Osteoblast (primary cell): Measurements from ENCODE around the gene TMEM215. TPM values are rescaled to one million over a fixed set of nuclear protein-coding genes. Genes with fewer than 3 reads are reported as not detected.

Source experiments
- DNase-seq: peaks from one replicate; pipeline ENCODE4 v3.0.0; 2011; ENCODE audit warnings: low spot score, mixed read lengths; ENCODE audit not compliant: insufficient read length; ENCODE audit errors: missing footprints
- H2AFZ ChIP-seq: 2 replicates; pipeline ENCODE4 v1.6.0; 2011; ENCODE audit warnings: mild to moderate bottlenecking, low read length
- H3K27ac ChIP-seq: 2 replicates; pipeline ENCODE4 v1.5.1; 2011; ENCODE audit warnings: mild to moderate bottlenecking, low read depth, low read length, moderate library complexity
- H3K27me3 ChIP-seq: 2 replicates; pipeline ENCODE4 v1.6.0; 2012; ENCODE audit warnings: mild to moderate bottlenecking, control low read depth, inconsistent platforms, low read length, moderate library complexity; ENCODE audit not compliant: insufficient read depth
- H3K36me3 ChIP-seq: 2 replicates; pipeline ENCODE4 v1.5.1; 2011; ENCODE audit warnings: mild to moderate bottlenecking, low read length, control low read depth, moderate library complexity; ENCODE audit not compliant: insufficient read depth
- H3K4me1 ChIP-seq: 2 replicates; pipeline ENCODE4 v1.5.1; 2011; ENCODE audit warnings: mild to moderate bottlenecking, low read length, control low read depth, moderate library complexity; ENCODE audit not compliant: insufficient read depth
- H3K4me2 ChIP-seq: 2 replicates; pipeline ENCODE4 v1.6.0; 2011; ENCODE audit warnings: mild to moderate bottlenecking, low read length; ENCODE audit not compliant: insufficient read depth
- H3K4me3 ChIP-seq: fragments of 200-600 bp; sonication (generic); 3 replicates; pipeline ENCODE4 v1.5.1; 2012; ENCODE audit warnings: mild to moderate bottlenecking, low read length, inconsistent platforms; ENCODE audit not compliant: insufficient read depth
- H3K79me2 ChIP-seq: 2 replicates; pipeline ENCODE4 v1.6.0; 2012; ENCODE audit warnings: mild to moderate bottlenecking, low read length, control low read depth, inconsistent platforms; ENCODE audit not compliant: insufficient read depth
- H3K9me3 ChIP-seq: 2 replicates; pipeline ENCODE4 v1.5.1; 2011; ENCODE audit warnings: low read depth, low read length, control low read depth
- H4K20me1 ChIP-seq: 2 replicates; pipeline ENCODE4 v1.6.0; 2012; ENCODE audit warnings: mild to moderate bottlenecking, low read length, control low read depth; ENCODE audit not compliant: insufficient read depth
- CTCF ChIP-seq: IDR thresholded peaks from 2 replicates; pipeline ENCODE4 v1.5.1; 2011; ENCODE audit warnings: mild to moderate bottlenecking, low read depth, low read length, moderate library complexity; ENCODE audit errors: extremely low read depth
- total RNA-seq: library from RNA; depleted of rRNA; stranded (reverse); fragments of >200 nt; gene quantifications from 2 replicates; pipeline ENCODE4 v1.2.3, GENCODE V29; 2012

The TMEM215 gene
- total RNA-seq = not detected in 2 replicates

DNA sequence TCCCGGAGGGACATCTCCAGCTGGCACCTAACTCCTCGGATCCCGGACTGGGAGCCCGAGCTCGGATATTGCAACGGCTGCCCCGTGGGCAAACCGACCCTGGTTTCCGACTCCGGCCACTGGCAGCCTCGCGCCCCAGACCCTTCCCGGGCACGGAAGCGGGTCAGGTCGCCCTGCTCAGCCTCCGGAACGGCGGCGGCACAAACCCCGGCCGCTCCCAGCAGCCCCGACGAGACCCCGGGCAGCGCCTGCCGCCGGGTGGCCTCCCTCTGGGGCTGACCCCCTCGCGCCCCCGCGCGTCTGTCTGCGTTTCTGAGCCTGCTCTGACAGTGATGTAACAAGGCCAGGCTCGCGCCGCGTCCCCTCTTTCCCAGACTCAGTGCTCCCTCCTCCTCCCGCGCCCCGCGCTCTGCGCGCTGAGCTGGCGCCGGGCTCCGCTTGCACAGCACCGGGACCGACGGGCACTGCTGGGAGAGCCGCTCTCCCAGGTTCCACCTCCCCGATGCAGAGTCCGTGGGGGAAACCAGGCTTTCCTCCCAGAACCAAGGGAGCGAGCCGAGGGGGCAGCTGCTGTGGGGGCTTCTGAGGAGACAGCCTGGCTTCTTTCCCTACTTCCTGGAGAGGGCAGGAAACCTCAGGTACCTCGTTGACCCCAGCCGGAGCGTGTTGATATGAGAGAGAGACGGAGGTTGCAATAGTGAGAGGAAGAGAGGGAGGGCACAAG lies at the start of gene TMEM215:
Gene TMEM215 (plus strand): TSS at position 373 of the 724 bp plus-strand sequence. CDS start 644 bp downstream, outside the sequence.
- Histone ChIP-seq H3K9me3 (no peaks in the 10 kb centered on the region), H3K4me1 (no peaks in the 10 kb centered on the region), H3K36me3 (no peaks in the 10 kb centered on the region), H4K20me1 (no peaks in the 10 kb centered on the region), H3K4me3 (no peak within 1 kb of the TSS), H2AFZ (no peak within 1 kb of the TSS), H3K4me2 (no peak within 1 kb of the TSS), H3K79me2 (no peaks in the 10 kb centered on the region), H3K27me3 (peaks cover 41% of the 10 kb centered on the region), H3K27ac (no peak within 1 kb of the TSS)
- DNase-seq = no peak
- TF ChIP-seq CTCF = no peak

DNA sequence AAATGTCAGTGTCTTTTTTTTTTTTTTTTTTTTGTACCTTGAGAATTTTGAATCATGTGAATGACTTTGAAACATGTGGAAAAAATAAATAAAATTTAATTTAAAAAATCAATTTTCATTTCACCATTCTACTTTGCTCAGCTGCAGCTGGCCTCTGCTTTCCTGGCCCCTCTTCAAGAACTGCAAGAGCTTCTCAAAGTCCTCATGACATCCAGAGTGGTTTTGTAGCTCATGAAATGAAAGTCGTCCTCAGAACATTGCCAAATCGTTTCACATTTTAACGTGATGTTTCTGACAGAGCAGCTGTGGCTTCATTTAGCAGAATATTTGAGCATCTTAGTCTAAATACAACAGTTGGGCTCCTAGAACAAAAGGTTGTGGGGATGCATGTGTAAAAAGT lies 47.9 kb upstream of the TMEM215 start:
- Histone ChIP-seq H3K79me2 (no peaks in the 10 kb centered on the region), H3K4me1 (no peaks in the 10 kb centered on the region), H2AFZ (no peak overlapping the region), H3K4me3 (no peak overlapping the region), H3K27me3 (no peaks in the 10 kb centered on the region), H3K36me3 (no peaks in the 10 kb centered on the region), H4K20me1 (no peaks in the 10 kb centered on the region), H3K27ac (no peak overlapping the region), H3K9me3 (no peaks in the 10 kb centered on the region), H3K4me2 (no peak overlapping the region)
- no peak for DNase-seq
- no peak for TF ChIP-seq CTCF

- H3K4me3 ChIP-seq = no peak overlapping the region
- H3K79me2 ChIP-seq = no peaks in the 10 kb centered on the region
- TF ChIP-seq CTCF = no peak
- H3K27ac ChIP-seq = no peak overlapping the region
- H4K20me1 ChIP-seq = no peaks in the 10 kb centered on the region
- no peak for DNase-seq
- no peaks in the 10 kb centered on the region for H3K9me3 ChIP-seq
- H3K36me3 ChIP-seq = no peaks in the 10 kb centered on the region
- H3K4me2 ChIP-seq = no peak overlapping the region
- H3K4me1 ChIP-seq = no peaks in the 10 kb centered on the region
- H3K27me3 ChIP-seq = no peaks in the 10 kb centered on the region
- H2AFZ ChIP-seq = no peak overlapping the region
These were observed 46.0 kb upstream of the TMEM215 start for GRCh38 chr9:32737378-32737777.

GRCh38 chr9:32738501-32739172 lies 44.7 kb upstream of the TMEM215 start:
- no peaks in the 10 kb centered on the region for H3K36me3 ChIP-seq
- H3K4me2 ChIP-seq = no peak overlapping the region
- no peak overlapping the region for H3K27ac ChIP-seq
- H4K20me1 ChIP-seq = no peaks in the 10 kb centered on the region
- no peak for DNase-seq
- no peaks in the 10 kb centered on the region for H3K27me3 ChIP-seq
- no peaks in the 10 kb centered on the region for H3K79me2 ChIP-seq
- no peak for TF ChIP-seq CTCF
- H3K4me3 ChIP-seq = no peak overlapping the region
- H2AFZ ChIP-seq = no peak overlapping the region
- no peaks in the 10 kb centered on the region for H3K9me3 ChIP-seq
- no peaks in the 10 kb centered on the region for H3K4me1 ChIP-seq
